Measurements from ENCODE around the gene HEATR1. TPM values are rescaled to one million over a fixed set of nuclear protein-coding genes. Genes with fewer than 3 reads are reported as not detected.

The HEATR1 gene
- total RNA-seq, 2 experiments from 2014 or later = 34.4 to 69.0 TPM

DNA sequence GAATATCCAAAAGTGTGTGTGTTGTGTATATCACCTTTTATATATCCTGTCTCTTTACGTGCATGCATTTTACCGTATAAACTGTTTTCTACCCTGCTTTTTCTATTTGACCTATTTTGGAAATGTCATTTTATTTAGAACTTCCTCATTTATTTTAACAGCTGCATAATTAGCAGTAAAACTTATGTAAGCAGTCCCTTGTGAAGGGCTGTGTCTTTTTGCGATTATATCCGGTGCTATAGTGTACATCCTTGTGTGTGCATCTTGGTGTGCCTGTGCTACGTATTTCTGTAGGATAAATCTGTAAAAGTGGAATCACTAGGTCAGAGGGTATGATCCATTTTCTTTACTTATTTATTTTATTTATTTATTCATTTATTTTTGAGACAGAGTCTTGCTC lies 73.4 kb downstream of the HEATR1 start:
- H3K4me3 ChIP-seq (ENCODE audit: low read depth, low read length, poor library complexity, severe bottlenecking) = no peak overlapping the region
- POLR2A ChIA-PET = interaction anchor here (0.7 kb wide), 1 partner anchor 1028 kb away, joined by 3 read pairs; no protein-coding TSS in a partner anchor
- H3K79me2 ChIP-seq (ENCODE audit: insufficient read depth, low read depth, low read length) = no peaks in the 10 kb centered on the region
- peak overlapping the region; percentile 41; the same call in 1 of the 2 replicates for H2AFZ ChIP-seq (ENCODE audit: low read length)
- TF ChIP-seq, protein P1, sequence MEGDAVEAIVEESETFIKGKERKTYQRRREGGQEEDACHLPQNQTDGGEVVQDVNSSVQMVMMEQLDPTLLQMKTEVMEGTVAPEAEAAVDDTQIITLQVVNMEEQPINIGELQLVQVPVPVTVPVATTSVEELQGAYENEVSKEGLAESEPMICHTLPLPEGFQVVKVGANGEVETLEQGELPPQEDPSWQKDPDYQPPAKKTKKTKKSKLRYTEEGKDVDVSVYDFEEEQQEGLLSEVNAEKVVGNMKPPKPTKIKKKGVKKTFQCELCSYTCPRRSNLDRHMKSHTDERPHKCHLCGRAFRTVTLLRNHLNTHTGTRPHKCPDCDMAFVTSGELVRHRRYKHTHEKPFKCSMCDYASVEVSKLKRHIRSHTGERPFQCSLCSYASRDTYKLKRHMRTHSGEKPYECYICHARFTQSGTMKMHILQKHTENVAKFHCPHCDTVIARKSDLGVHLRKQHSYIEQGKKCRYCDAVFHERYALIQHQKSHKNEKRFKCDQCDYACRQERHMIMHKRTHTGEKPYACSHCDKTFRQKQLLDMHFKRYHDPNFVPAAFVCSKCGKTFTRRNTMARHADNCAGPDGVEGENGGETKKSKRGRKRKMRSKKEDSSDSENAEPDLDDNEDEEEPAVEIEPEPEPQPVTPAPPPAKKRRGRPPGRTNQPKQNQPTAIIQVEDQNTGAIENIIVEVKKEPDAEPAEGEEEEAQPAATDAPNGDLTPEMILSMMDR (conservative IDR thresholded peaks at IDR 0.05; ENCODE audit: low read length) = no peak
- no peak for TF ChIP-seq EZH2phosphoT487 (IDR thresholded peaks at IDR 0.05; ENCODE audit: borderline replicate concordance, low read depth, low read length)
- H4K20me1 ChIP-seq (ENCODE audit: insufficient read depth, low read length) = no peaks in the 10 kb centered on the region
- intact Hi-C loops (cut with micrococcal nuclease; ENCODE audit: unreplicated experiment) = no loop called here
- H3K36me3 ChIP-seq (ENCODE audit: insufficient read depth, low read length) = no peaks in the 10 kb centered on the region
- H3K4me2 ChIP-seq (ENCODE audit: low read length) = no peak overlapping the region
- H3K4me1 ChIP-seq (ENCODE audit: insufficient read depth, low read length, poor library complexity, severe bottlenecking) = peaks cover 16% of the 10 kb centered on the region
- no peaks in the 10 kb centered on the region for H3K9me2 ChIP-seq (ENCODE audit: insufficient read depth, low read length)
- H3K9me3 ChIP-seq (ENCODE audit: low read length) = no peaks in the 10 kb centered on the region
- H3K27ac ChIP-seq (ENCODE audit: low read depth, low read length, poor library complexity, severe bottlenecking) = no peak overlapping the region
- CTCF ChIA-PET (ENCODE audit: unreplicated experiment) = no interaction called here
- BruUV-seq (replicated peaks) = no TSS peak
- no peak for DNase-seq (ENCODE audit: low spot score)

DNA sequence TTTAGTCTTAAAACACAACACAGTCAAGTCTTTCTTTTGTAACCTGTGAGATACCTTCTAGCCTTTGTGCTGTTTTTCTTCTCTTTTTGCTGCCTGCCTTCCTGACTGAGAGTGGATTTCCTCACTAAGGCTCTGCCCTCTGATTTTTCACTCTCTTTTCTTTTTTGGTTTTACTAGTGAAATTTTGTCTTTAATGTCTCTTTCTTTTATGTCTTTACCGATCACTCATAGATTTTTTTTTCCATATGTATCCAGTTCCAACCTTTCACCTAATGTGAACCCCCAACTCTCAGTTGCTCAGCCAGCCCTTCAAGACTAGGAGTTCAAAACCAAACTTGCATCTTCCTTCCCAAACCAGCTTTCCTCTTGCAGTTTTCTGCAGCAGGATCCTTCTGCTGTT lies 74.0 kb downstream of the HEATR1 start:
- CTCF ChIA-PET (ENCODE audit: unreplicated experiment) = interaction anchor here (0.5 kb wide), 1 partner anchor 426 kb away, joined by 3 read pairs; no protein-coding TSS in a partner anchor
- peak overlapping the region; percentile 41; the same call in 1 of the 2 replicates for H2AFZ ChIP-seq (ENCODE audit: low read length)
- no peaks in the 10 kb centered on the region for H4K20me1 ChIP-seq (ENCODE audit: insufficient read depth, low read length)
- intact Hi-C loops (cut with micrococcal nuclease; ENCODE audit: unreplicated experiment) = no loop called here
- H3K9me2 ChIP-seq (ENCODE audit: insufficient read depth, low read length) = no peaks in the 10 kb centered on the region
- H3K79me2 ChIP-seq (ENCODE audit: insufficient read depth, low read depth, low read length) = no peaks in the 10 kb centered on the region
- H3K4me2 ChIP-seq (ENCODE audit: low read length) = no peak overlapping the region
- no peak for TF ChIP-seq EZH2phosphoT487 (IDR thresholded peaks at IDR 0.05; ENCODE audit: borderline replicate concordance, low read depth, low read length)
- TF ChIP-seq, protein P1 (conservative IDR thresholded peaks at IDR 0.05; ENCODE audit: low read length) = no peak
- POLR2A ChIA-PET = no interaction called here
- H3K9me3 ChIP-seq (ENCODE audit: low read length) = no peaks in the 10 kb centered on the region
- no TSS peak for BruUV-seq (replicated peaks)
- H3K4me1 ChIP-seq (ENCODE audit: insufficient read depth, low read length, poor library complexity, severe bottlenecking) = peaks cover 16% of the 10 kb centered on the region
- H3K27ac ChIP-seq (ENCODE audit: low read depth, low read length, poor library complexity, severe bottlenecking) = no peak overlapping the region
- H3K36me3 ChIP-seq (ENCODE audit: insufficient read depth, low read length) = no peaks in the 10 kb centered on the region
- DNase-seq (ENCODE audit: low spot score) = no peak
- H3K4me3 ChIP-seq (ENCODE audit: low read depth, low read length, poor library complexity, severe bottlenecking) = no peak overlapping the region

DNA sequence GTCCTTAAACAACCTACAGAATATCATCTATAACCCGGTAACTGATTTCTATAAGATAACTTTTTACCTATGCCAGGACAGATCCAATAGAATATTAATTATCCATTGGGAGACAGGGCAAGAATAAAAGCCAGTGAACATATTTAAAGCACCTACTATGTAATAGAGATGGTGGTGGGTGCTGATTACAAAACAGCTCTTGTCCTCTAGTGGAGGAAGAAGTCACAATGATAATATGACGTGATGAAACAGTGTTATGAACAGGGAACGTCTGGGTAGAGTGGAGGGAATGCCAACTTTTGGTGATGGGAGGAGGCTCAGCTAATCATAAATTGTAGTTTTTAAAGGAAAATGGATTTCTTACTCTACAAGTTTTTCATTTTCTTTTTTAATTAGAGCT lies 78.2 kb downstream of the HEATR1 start:
- TF ChIP-seq EZH2phosphoT487 (IDR thresholded peaks at IDR 0.05; ENCODE audit: borderline replicate concordance, low read depth, low read length) = no peak
- TF ChIP-seq, protein P1 (conservative IDR thresholded peaks at IDR 0.05; ENCODE audit: low read length) = no peak
- CTCF ChIA-PET (ENCODE audit: unreplicated experiment) = interaction anchor here (0.5 kb wide), 1 partner anchor 136 kb away, joined by 3 read pairs; no protein-coding TSS in a partner anchor
- Histone ChIP-seq H3K79me2 (ENCODE audit: insufficient read depth, low read depth, low read length) (no peaks in the 10 kb centered on the region), H3K4me1 (ENCODE audit: insufficient read depth, low read length, poor library complexity, severe bottlenecking) (peaks cover 19% of the 10 kb centered on the region), H2AFZ (ENCODE audit: low read length) (no peak overlapping the region), H4K20me1 (ENCODE audit: insufficient read depth, low read length) (no peaks in the 10 kb centered on the region), H3K9me3 (ENCODE audit: low read length) (no peaks in the 10 kb centered on the region), H3K4me2 (ENCODE audit: low read length) (no peak overlapping the region), H3K9me2 (ENCODE audit: insufficient read depth, low read length) (no peaks in the 10 kb centered on the region), H3K27ac (ENCODE audit: low read depth, low read length, poor library complexity, severe bottlenecking) (no peak overlapping the region), H3K4me3 (ENCODE audit: low read depth, low read length, poor library complexity, severe bottlenecking) (no peak overlapping the region), H3K36me3 (ENCODE audit: insufficient read depth, low read length) (no peaks in the 10 kb centered on the region)
- DNase-seq (ENCODE audit: low spot score) = no peak
- POLR2A ChIA-PET = interaction anchor here (1.4 to 1.8 kb wide), 2 partner anchors 10 to 25 kb away, joined by 5 read pairs; no protein-coding TSS in a partner anchor
- intact Hi-C loops (cut with micrococcal nuclease; ENCODE audit: unreplicated experiment) = no loop called here
- BruUV-seq (replicated peaks) = no TSS peak
